K562 (cell line): ENCODE results near the gene CCR6.

Experiments used
- CTCF ChIP-seq, 3 experiments: IDR thresholded peaks in 2 of 3; conservative IDR thresholded peaks in 1 of 3; 2 replicates each; pipeline ENCODE4 v1.5.1; 2011 to 2012; ENCODE audit warnings: low read length in 3 of 3, mild to moderate bottlenecking in 3 of 3, control low read depth in 2 of 3, improper control_type of control experiment in 1 of 3, inconsistent platforms in 1 of 3, low read depth in 1 of 3, mixed read lengths in 1 of 3, moderate library complexity in 1 of 3; ENCODE audit not compliant: insufficient read depth in 2 of 3
- CXXC5 ChIP-seq: fragments of 250-450 bp; sonication (Bioruptor Pico); IDR thresholded peaks from 2 replicates; pipeline ENCODE4 v1.8.0; 2022; ENCODE audit warnings: inconsistent platforms, mild to moderate bottlenecking, moderate library complexity
- FOSL1 ChIP-seq: fragments of 200-800 bp; sonication (Bioruptor generic); conservative IDR thresholded peaks from 2 replicates; pipeline ENCODE4 v1.6.1; 2016; ENCODE audit warnings: missing genetic modification characterization, missing compliant biosample characterization
- JUN ChIP-seq, 2 experiments: sonication (generic) in 1 of 2; formaldehyde crosslinking in 1 of 2; IDR thresholded peaks; 2 replicates each; pipeline versions ENCODE4 v1.6.1 to v1.8.0; 2012 to 2022; ENCODE audit warnings: borderline replicate concordance in 2 of 2, mild to moderate bottlenecking in 2 of 2, improper control_type of control experiment in 1 of 2, low read depth in 1 of 2, low read length in 1 of 2, missing genetic modification reagents in 1 of 2
- POLR2A ChIP-seq: fragments of 450-650 bp; conservative IDR thresholded peaks from 2 replicates; pipeline ENCODE4 v1.6.1; 2016
- ZNF24 ChIP-seq: fragments of 450-650 bp; IDR thresholded peaks from 2 replicates; pipeline ENCODE4 v1.6.1; 2016
- ZNF316 ChIP-seq: fragments of 450-650 bp; IDR thresholded peaks from 2 replicates; pipeline ENCODE4 v1.6.1; 2016

- TF ChIP-seq ZNF316 (no peak), POLR2A (no peak), CTCF (IDR thresholded peaks at IDR 0.05 in 2 of 3, conservative IDR thresholded peaks at IDR 0.05 in 1 of 3; ENCODE audit: insufficient read depth in 2 of 3, low read depth in 1 of 3, low read length in 3 of 3) (no peak), ZNF24 (no peak), FOSL1 (tag) (peak; percentile 46), CXXC5 (peak; percentile 53; the same call in 1 of the 2 replicates), JUN (IDR thresholded peaks at IDR 0.05; ENCODE audit: borderline replicate concordance, low read depth, low read length) (no peak), JUN (CRISPR knock-in tag; IDR thresholded peaks at IDR 0.05; ENCODE audit: borderline replicate concordance) (peak; percentile 47; the same call in 1 of the 2 replicates)
Measured at GRCh38 chr6:167100241-167100674, 22.6 kb upstream of the CCR6 start.
